T-helper 17 cell (primary cell): ENCODE measurements around the gene KCNJ12. TPM values are rescaled to one million over a fixed set of nuclear protein-coding genes. Genes with fewer than 3 reads are reported as not detected.

Experiments
- ATAC-seq: fragments of 150-1000 bp; cut with Tn5 transposase; 2 replicates; pipeline ENCODE4 v1.10.0; 2021; ENCODE audit warnings: mild to moderate bottlenecking, moderate library complexity
- DNase-seq, 3 donors: peaks; one replicate each; pipeline versions ENCODE4 v3.0.0 to v3.0.0-alpha.2; 2020 to 2021
- H3K9me3 ChIP-seq: one replicate; pipeline ENCODE4 v1.7.0; 2013; ENCODE audit warnings: low read length, mild to moderate bottlenecking; ENCODE audit not compliant: control insufficient read depth, poor library complexity, severe bottlenecking
- H3K27ac Mint-ChIP-seq: one replicate; pipeline ENCODE4 v1.8.0; 2022; ENCODE audit warnings: mild to moderate bottlenecking, moderate library complexity, mixed read lengths
- H3K27me3 Mint-ChIP-seq: one replicate; pipeline ENCODE4 v1.8.0; 2022; ENCODE audit warnings: mixed read lengths
- H3K36me3 Mint-ChIP-seq: one replicate; pipeline ENCODE4 v1.8.0; 2022; ENCODE audit warnings: low read depth, mixed read lengths
- H3K4me1 Mint-ChIP-seq: one replicate; pipeline ENCODE4 v1.8.0; 2022; ENCODE audit warnings: mild to moderate bottlenecking, mixed read lengths
- H3K4me3 Mint-ChIP-seq: one replicate; pipeline ENCODE4 v1.8.0; 2022; ENCODE audit warnings: mild to moderate bottlenecking, moderate library complexity, mixed read lengths
- total RNA-seq, 4 donors: library from RNA in 2 of 4; stranded (reverse) in 2 of 4; gene quantifications; one replicate each; pipeline ENCODE4 v1.2.3 and lab custom pipeline; 2022 to 2026

The KCNJ12 gene
- total RNA-seq, 2 donors from 2014 or later: 0.12 TPM; not detected in 1

DNA sequence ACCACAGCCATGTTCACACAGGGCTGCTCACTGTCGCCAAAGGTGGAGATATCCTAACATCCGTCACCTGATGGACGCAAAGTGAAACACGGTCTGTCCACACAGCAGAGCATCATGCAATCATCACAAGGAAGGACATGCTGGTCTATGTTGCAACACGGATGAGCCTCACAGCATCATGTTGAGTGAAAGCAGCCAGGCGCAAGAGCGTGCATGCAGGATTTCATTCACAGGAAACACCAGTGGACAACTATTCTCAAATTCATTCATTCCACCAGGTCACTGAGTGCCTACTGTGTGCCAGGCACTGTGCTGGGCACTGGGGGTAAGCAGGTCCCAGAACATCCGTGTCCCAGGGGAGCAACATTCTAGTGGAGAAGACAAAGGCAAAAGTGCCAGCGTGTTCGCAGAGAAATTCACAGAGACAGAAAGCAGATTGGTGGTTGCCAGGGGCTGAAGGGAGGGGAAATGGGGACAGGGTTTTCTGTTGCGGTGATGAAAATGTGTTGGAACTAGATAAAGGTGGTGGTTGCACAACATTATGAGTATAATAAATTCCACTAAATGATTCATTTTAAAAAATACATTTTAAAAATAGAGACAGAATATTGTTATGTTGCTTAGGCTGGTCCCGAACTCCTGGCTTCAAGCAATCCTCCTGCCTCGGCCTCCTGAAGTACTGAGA lies 22.7 kb upstream of the KCNJ12 start:
- H3K36me3 Mint-ChIP-seq: peaks cover 2% of the 10 kb centered on the region
- H3K27me3 Mint-ChIP-seq: no peaks in the 10 kb centered on the region
- no peak overlapping the region for H3K27ac Mint-ChIP-seq
- no peak for ATAC-seq
- no peaks in the 10 kb centered on the region for H3K9me3 ChIP-seq
- no peak overlapping the region for H3K4me3 Mint-ChIP-seq
- peaks cover 9% of the 10 kb centered on the region for H3K4me1 Mint-ChIP-seq
- DNase-seq: no peak

DNA sequence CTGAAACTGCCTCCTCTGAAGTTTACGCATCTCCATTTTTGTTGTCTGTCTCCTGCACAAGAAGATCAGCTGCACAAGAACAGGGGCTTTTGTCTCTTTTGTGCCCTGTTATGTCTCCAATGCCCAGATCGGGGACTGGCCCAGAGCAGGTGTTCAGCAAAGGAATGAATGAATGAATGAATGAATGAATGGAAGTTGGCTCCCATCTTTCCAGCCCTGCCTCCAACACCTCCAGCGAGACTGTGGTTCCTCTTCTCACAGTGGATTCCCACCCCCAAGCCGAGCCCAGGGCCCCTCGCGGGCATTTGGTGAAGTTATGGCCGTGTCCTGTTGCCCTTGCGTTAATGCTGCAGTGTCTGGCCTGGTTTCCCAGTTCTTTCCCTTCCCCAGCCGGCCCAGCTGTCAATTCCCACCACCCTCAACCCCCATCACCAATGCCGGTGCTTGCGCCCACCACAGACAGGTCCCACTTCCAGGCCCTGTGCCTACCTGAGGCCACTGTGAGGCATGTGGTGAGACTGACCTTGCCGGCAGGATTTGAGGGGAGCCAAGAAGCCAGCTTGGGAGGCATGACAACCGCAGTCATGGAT lies 21.3 kb upstream of the KCNJ12 start:
- Mint-ChIP-seq H3K27ac (no peak overlapping the region), H3K4me3 (no peak overlapping the region), H3K27me3 (no peaks in the 10 kb centered on the region), H3K36me3 (peaks cover 2% of the 10 kb centered on the region), H3K4me1 (peaks cover 6% of the 10 kb centered on the region)
- DNase-seq (no peak), ATAC-seq (no peak)
- H3K9me3 ChIP-seq: no peaks in the 10 kb centered on the region

DNA sequence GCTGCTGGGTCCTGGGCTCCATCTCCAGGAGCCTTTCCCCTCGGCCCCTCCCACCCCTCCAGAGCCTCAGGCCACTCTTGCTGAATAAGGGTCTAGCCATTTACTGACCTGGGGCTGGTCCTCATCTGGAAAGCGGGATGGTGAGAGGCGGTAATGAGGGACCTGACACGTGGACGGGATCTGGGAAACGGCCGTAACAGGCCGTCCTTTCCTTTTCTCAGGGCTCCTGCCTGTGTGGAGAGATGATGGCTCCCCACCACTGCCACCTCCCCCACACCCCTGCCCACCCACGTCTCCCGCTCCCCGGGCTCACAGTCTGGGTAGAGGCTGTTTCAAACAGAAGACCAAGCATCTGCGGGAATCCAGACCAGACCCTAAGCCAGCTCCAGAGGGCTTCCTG lies 20.6 kb upstream of the KCNJ12 start:
- H3K9me3 ChIP-seq: no peaks in the 10 kb centered on the region
- peaks cover 5% of the 10 kb centered on the region for H3K4me1 Mint-ChIP-seq
- ATAC-seq: no peak

DNA sequence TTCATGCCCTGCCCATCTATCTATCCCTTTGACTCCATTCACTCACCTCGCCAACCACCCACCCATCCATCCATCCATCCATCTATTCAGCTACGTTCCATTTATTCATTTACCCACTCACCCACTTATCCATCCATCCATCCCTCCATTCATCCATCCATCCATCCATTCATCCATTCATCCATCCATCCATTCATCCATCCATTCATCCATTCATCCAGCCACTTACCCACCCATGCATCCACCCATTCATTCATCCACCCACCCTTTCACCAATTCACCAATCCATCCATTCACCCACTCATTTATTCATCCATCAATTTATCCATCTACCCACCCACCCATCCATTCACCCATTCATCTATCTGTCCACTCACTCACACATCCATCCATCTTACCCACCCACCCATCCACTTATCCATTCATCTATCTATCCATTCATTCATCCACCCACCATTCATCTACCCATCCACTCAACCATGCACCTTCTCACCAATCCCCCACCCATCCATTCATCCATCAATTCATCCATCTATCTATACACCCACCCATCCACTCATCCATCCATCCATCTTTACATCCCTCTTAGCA lies 19.5 kb upstream of the KCNJ12 start:
- Mint-ChIP-seq H3K27me3 (no peaks in the 10 kb centered on the region), H3K27ac (no peak overlapping the region), H3K36me3 (peaks cover 2% of the 10 kb centered on the region), H3K4me3 (no peak overlapping the region), H3K4me1 (peaks cover 2% of the 10 kb centered on the region)
- no peaks in the 10 kb centered on the region for H3K9me3 ChIP-seq
- ATAC-seq (no peak), DNase-seq (no peak)

More for the DNA sequence above, 20.6 kb upstream of the KCNJ12 start:
- peaks cover 2% of the 10 kb centered on the region for H3K36me3 Mint-ChIP-seq
- H3K4me3 Mint-ChIP-seq: no peak overlapping the region
- no peaks in the 10 kb centered on the region for H3K27me3 Mint-ChIP-seq
- no peak overlapping the region for H3K27ac Mint-ChIP-seq
- no peak for DNase-seq

DNA sequence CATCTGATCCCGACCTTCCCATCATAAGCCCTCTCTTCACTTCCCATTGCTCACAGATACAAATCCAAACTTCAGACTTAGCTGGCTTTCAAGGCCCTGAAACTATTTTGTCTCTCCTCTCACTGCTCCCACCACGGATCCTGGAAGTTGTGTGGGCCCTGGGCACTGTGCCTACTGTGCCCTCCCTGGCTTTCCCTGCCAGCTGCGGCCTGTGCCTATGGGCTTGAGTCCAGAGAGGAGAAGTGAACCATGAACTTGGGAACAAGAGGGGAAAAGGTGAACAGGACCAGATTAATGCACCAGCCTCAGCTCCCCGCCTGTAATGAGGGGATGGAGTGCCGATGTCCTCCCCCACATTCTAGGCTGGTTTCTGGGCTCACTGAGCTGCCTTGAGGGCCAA lies 18.9 kb upstream of the KCNJ12 start:
- H3K9me3 ChIP-seq: no peaks in the 10 kb centered on the region
- DNase-seq (no peak), ATAC-seq (no peak)
- H3K27me3 Mint-ChIP-seq: no peaks in the 10 kb centered on the region
- no peak overlapping the region for H3K4me3 Mint-ChIP-seq
- H3K4me1 Mint-ChIP-seq: peaks cover 2% of the 10 kb centered on the region
- H3K36me3 Mint-ChIP-seq: peaks cover 2% of the 10 kb centered on the region
- no peak overlapping the region for H3K27ac Mint-ChIP-seq

DNA sequence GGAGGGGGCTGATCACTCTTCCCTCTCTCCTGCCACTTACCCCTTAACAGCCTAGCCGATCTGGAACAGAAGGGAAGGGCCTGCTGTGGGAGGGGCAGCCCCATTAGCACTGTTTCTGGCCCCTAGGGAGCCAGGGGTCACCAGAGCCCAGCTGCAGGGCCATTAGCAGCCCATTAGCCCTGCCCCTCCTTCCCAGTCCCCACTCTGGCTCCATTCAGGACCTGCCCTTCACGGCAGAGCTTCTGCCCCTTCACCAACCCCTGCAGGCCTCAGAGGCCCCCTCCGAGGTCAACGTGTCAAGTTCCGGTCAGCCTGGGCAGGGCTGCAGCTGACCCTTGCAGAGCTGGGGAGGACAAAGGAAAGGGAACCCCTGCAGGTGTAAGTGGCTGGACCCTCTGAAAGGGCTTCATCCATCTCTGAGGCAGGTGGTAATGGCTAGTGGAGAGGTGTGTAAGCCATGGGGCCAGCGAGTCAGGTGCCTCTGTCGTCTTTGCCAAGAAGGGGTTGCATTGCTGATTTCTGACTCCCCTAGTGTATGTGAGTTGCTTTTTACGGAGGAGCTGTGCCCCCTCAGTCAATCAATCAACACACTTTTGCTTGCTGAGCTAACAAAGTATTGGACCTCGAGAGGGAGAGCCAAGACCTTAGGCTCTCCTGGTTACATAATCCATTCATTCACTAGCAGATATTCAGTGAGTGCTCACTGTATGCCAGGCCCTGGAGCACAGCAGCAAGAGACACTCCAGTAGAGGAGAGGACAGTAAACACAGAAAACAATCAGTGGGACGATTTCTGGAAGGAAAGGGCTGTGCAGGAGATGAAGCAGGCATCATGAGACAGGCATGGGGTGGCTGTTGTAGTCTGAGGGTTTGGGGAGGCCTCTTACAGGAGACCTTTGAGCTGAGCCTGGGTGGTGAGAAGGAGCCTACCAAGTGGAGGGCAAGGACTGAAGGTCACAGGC lies 18.2 kb upstream of the KCNJ12 start:
- Mint-ChIP-seq H3K27me3 (no peaks in the 10 kb centered on the region), H3K4me1 (peaks cover 2% of the 10 kb centered on the region), H3K27ac (no peak overlapping the region), H3K36me3 (peaks cover 2% of the 10 kb centered on the region), H3K4me3 (no peak overlapping the region)
- no peaks in the 10 kb centered on the region for H3K9me3 ChIP-seq
- ATAC-seq: no peak
- DNase-seq: no peak

DNA sequence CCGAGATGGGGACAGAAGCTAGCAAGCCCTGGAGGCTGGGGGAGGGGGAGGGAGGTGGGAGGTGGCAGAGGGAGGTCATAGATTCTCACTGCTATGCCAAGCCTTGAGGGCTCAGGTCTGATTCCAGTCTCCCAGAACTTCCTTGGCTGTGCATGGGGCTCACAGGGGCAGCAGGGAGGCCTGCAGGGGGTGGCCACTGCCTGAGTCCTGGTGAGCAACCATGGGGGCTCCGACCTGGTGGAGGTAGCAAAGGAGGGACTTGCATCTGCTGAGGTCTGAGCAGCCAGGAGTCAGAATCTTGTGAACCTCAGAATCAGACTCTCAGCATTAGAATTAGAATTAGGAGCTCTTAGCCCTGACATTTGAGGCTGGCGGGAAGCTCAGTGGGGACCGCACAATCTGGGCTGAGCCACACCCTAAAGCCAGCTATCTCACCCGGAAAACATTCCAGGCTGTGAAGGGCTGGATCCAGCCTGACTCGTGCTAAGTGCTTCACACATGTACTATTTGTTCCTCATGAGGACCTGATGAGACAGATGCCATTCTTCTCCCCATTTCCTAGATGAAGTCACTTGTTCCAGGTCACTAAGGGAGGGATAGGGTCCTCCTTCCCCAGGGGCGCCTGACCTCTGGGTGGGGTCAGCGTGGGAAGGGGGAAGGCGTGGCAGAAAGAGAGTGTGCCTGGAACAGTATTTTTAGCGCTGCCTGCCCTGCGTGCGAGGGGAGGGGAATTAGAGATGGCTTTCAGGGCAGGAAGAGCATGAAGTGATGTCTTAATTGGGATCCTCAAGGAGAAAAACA lies 17.3 kb upstream of the KCNJ12 start:
- no peaks in the 10 kb centered on the region for H3K9me3 ChIP-seq
- DNase-seq (no peak), ATAC-seq (no peak)
- Mint-ChIP-seq H3K4me3 (no peak overlapping the region), H3K36me3 (peaks cover 2% of the 10 kb centered on the region), H3K27ac (no peak overlapping the region), H3K4me1 (no peaks in the 10 kb centered on the region), H3K27me3 (no peaks in the 10 kb centered on the region)

DNA sequence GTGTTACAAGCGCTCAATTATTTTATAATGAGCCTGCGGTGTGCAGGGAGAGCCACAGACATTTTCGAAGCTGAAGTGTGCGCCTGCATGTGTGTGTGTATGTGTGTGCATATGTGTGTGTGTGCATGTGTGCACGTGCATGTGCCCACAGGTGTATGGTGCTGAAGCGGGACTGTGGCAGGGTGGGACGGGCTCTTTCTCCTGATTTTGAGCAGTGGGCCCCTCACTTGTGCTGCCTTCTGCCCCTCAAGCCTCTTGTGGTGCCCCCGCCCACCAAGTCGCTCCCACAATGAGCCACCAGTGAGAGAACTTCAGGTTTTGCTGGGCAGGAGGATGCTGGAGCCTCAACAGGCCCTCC lies 16.7 kb upstream of the KCNJ12 start:
- Mint-ChIP-seq H3K36me3 (peaks cover 2% of the 10 kb centered on the region), H3K27me3 (no peaks in the 10 kb centered on the region), H3K4me1 (no peaks in the 10 kb centered on the region), H3K27ac (no peak overlapping the region), H3K4me3 (no peak overlapping the region)
- DNase-seq: no peak
- no peak for ATAC-seq
- H3K9me3 ChIP-seq: no peaks in the 10 kb centered on the region

DNA sequence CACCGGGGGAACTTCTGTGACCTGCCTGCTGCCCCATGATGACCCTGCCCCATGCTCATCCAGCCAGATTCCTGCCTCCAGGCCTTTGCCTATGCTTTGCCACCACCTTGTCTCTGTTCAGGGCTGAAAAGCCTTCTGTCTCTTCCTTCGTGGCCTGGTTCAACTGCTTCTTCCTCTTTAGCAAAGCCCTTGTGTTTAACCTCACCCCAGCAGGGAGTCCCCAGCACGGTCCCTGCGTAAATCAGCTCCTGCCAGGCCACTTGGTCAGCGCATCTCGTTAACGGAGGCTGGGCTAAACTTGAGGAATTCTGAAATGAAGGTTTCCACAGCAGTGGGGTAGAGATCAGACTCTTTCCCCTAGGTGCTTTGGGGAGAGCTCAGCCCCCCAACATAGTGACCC lies 16.1 kb upstream of the KCNJ12 start:
- Mint-ChIP-seq H3K4me3 (no peak overlapping the region), H3K36me3 (peaks cover 2% of the 10 kb centered on the region), H3K27ac (no peak overlapping the region), H3K4me1 (no peaks in the 10 kb centered on the region), H3K27me3 (no peaks in the 10 kb centered on the region)
- DNase-seq: no peak
- ATAC-seq: no peak
- H3K9me3 ChIP-seq: no peaks in the 10 kb centered on the region

DNA sequence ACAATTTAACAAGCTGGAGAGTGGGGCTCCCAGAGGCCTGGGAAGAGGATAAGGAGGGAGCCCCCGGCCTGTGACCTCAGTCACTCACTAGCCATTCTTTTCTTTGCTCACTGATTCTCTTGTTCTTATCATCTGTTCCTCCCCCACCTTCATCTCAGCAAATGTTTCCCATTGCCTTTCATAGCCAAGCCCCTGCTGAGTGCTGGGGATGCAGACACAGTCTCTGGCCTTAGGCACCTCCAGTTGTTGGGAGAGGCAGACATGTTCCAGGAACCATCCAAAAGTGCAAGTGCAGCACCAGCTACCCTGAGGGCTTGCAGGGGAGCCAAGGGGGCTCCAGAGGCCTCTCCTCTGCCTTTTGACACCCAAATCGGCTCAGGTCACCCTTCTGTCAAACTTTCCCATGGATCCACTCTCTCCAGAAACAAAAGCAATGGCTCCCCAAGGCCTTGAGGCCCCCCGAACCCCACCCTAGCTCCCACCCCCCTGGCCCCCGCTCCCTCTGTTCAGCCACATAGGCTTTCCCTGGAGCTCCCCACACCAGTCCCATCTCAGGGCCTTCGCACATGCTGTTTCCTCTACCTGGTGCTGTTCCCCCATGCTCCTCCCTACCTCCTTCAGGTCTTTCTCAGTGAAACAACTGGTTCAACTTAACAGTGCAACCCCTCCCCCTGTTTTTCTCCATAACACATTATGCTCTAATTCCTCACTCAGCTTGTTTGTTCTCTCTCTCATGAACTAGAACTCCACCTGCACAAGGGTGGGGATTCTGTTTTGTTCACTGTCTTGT lies 14.9 kb upstream of the KCNJ12 start:
- DNase-seq: no peak
- peaks cover 2% of the 10 kb centered on the region for H3K36me3 Mint-ChIP-seq
- no peaks in the 10 kb centered on the region for H3K4me1 Mint-ChIP-seq
- no peaks in the 10 kb centered on the region for H3K27me3 Mint-ChIP-seq
- H3K4me3 Mint-ChIP-seq: no peak overlapping the region
- no peak for ATAC-seq
- H3K9me3 ChIP-seq: no peaks in the 10 kb centered on the region
- no peak overlapping the region for H3K27ac Mint-ChIP-seq

DNA sequence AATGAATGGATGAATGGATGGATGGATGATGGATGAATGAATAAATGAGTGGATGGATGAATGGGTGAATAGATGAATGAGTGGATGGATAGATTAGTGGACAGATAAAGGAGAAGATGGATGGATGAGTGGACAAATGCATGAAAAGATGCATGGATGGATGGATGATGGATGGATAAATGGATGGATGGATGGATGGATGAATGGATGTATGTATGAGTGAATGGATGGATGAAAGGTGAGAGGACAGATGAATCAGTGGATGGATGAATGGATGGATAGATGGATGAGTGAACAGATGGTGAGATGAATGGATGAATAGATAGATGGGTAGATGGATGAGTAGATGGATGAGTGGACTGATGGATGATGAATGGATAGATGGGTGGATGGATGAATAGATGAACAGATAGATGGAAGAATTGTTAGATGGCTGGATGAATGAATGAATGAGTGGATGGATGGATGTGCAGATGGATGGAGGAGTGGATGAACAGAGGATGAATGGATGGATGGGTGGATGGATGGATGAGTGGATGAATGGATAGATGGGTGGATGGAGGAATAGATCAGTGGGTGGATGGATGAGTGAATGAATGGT lies 13.7 kb upstream of the KCNJ12 start:
- no peak for ATAC-seq
- H3K9me3 ChIP-seq: no peaks in the 10 kb centered on the region
- no peak for DNase-seq
- H3K27ac Mint-ChIP-seq: no peak overlapping the region
- H3K4me1 Mint-ChIP-seq: no peaks in the 10 kb centered on the region
- no peaks in the 10 kb centered on the region for H3K27me3 Mint-ChIP-seq
- H3K4me3 Mint-ChIP-seq: no peak overlapping the region
- no peaks in the 10 kb centered on the region for H3K36me3 Mint-ChIP-seq
